Measurements from ENCODE around the gene PTPRJ. TPM values are rescaled to one million over a fixed set of nuclear protein-coding genes. Genes with fewer than 3 reads are reported as not detected.

The PTPRJ gene
- total RNA-seq, 2 donors from 2014 or later = 23.6 to 26.5 TPM

DNA sequence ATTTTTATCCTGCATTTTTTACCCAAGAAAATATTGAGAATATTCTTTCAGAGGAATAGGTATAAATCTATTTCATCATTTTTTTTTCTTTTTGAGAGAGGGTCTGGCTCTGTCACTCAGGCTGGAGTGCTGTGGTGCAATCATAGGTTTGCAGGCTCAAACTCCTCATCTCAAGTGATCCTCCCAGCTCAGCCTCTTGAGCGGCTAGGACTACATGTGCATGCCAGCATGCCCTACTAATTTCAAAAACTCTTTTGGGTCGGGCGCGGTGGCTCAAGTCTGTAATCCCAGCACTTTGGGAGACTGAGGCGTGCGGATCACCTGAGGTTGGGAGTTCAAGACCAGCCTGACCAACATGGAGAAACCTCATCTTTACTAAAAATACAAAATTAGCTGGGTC lies 20.3 kb upstream of the PTPRJ start:
- ATAC-seq = no peak
- H3K27ac Mint-ChIP-seq = no peak overlapping the region
- no peaks in the 10 kb centered on the region for H3K36me3 Mint-ChIP-seq
- H3K9me3 Mint-ChIP-seq = no peaks in the 10 kb centered on the region
- DNase-seq (ENCODE audit: low spot score in 2 of 2) = no peak

DNA sequence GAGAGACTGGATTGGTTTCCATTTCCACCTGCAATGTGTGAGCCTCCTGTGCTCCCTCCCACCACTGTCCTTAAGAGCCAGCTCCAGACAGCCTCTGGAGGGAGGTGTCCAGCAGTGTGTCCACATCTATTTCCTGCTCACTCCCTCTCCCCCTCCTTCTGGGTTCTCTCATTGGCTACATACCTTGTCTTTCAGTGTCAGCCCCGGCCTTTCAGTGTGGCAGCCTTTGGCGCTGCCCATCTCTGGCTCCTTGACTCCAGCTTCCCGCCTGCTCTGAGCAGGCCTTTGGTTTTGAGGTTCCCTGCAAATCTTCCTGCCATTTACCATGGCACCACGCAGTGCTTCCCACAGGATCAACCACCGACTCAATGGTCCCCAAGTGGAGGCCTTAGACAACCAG lies 19.0 kb upstream of the PTPRJ start:
- no peak for DNase-seq (ENCODE audit: low spot score in 2 of 2)
- Mint-ChIP-seq H3K9me3 (no peaks in the 10 kb centered on the region), H3K36me3 (no peaks in the 10 kb centered on the region), H3K27ac (no peak overlapping the region)
- ATAC-seq = no peak

- DNase-seq (ENCODE audit: low spot score in 2 of 2) (no peak), ATAC-seq (no peak)
- no peaks in the 10 kb centered on the region for H3K36me3 Mint-ChIP-seq
- H3K27ac Mint-ChIP-seq = no peak overlapping the region
- H3K9me3 Mint-ChIP-seq = no peaks in the 10 kb centered on the region
These were observed 15.8 kb upstream of the PTPRJ start for GRCh38 chr11:47964546-47964945.

GRCh38 chr11:47967577-47968525 lies 12.5 kb upstream of the PTPRJ start:
- no peaks in the 10 kb centered on the region for H3K36me3 Mint-ChIP-seq
- DNase-seq (ENCODE audit: low spot score in 2 of 2) (no peak), ATAC-seq (no peak)
- peak overlapping the region in 1 of 2 donors; percentile 15 for H3K27ac Mint-ChIP-seq
- no peaks in the 10 kb centered on the region for H3K9me3 Mint-ChIP-seq

DNA sequence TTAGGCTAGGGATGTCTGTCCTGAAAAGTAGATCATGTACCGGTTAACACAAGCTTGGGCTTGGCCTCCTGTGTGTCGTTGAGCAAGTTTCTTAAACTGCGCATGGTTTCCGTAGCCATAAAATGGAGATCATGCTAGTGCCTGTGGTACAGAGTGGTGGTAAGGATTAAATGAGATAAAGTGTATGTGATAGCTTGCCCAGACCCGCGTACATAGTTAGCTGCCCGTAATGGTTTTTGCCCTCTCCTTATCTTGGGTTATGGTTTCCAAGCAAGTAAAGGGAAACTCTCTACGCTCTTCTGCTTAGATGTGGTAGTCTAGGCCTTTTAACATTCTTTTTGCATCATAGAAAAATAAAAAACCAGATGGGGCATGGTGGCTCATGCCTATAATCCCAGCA lies 11.0 kb upstream of the PTPRJ start:
- Mint-ChIP-seq H3K36me3 (no peaks in the 10 kb centered on the region), H3K27ac (peak overlapping the region in 1 of 2 donors; percentile 22), H3K9me3 (no peaks in the 10 kb centered on the region)
- no peak for ATAC-seq
- DNase-seq (ENCODE audit: low spot score in 2 of 2) = no peak

DNA sequence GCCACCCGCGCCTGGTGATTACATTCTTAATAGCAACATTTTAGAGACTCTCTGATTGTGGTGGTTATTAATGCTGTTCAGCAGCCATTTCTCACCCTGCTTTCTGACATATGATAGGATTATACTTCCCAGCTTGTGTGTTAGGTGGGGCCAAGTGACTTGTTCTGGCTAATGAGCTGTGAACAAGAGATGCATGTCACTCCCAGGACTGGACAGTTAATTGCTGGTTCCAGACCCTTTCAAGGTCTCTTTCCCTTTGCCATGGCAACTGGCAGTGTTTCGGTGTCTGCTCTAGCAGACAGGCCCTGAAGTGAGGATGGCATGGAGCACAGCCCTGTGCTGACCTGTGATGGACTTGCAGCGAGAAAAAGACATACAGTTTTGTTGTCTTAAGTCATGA lies 8.9 kb upstream of the PTPRJ start:
- DNase-seq (ENCODE audit: low spot score in 2 of 2) (no peak), ATAC-seq (no peak)
- H3K27ac Mint-ChIP-seq = no peak overlapping the region
- H3K9me3 Mint-ChIP-seq = no peaks in the 10 kb centered on the region
- no peaks in the 10 kb centered on the region for H3K36me3 Mint-ChIP-seq

- DNase-seq (ENCODE audit: low spot score in 2 of 2) (no peak), ATAC-seq (no peak)
- Mint-ChIP-seq H3K9me3 (no peaks in the 10 kb centered on the region), H3K36me3 (no peaks in the 10 kb centered on the region), H3K27ac (no peak overlapping the region)
These were observed 7.2 kb upstream of the PTPRJ start for GRCh38 chr11:47973173-47973572.

GRCh38 chr11:47976931-47977330 lies 3.4 kb upstream of the PTPRJ start:
- H3K36me3 Mint-ChIP-seq = no peaks in the 10 kb centered on the region
- no peak for ATAC-seq
- no peak for DNase-seq (ENCODE audit: low spot score in 2 of 2)
- H3K9me3 Mint-ChIP-seq = no peaks in the 10 kb centered on the region
- no peak overlapping the region for H3K27ac Mint-ChIP-seq

DNA sequence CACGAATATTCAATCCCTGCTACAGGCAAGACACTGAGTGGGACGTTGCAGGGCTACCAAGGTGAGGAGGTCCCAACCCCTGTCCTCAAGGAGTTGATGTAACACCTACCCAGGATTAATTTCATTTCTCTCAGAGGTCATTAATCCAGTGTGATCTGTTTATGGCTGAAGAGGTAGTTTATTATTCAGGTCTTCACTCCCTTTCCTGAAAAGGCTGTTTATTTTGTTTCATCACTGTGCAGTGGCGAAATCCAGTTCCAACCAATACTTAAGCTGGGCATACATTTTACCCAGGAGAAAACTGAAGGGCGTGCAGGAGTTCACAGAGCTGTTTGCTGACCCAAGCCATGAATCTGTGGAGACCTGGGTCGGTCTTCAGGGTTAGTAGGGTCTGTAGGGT lies 2.7 kb upstream of the PTPRJ start:
- Mint-ChIP-seq H3K36me3 (no peaks in the 10 kb centered on the region), H3K9me3 (no peaks in the 10 kb centered on the region), H3K27ac (no peak overlapping the region)
- ATAC-seq (no peak), DNase-seq (ENCODE audit: low spot score in 2 of 2) (no peak)

DNA sequence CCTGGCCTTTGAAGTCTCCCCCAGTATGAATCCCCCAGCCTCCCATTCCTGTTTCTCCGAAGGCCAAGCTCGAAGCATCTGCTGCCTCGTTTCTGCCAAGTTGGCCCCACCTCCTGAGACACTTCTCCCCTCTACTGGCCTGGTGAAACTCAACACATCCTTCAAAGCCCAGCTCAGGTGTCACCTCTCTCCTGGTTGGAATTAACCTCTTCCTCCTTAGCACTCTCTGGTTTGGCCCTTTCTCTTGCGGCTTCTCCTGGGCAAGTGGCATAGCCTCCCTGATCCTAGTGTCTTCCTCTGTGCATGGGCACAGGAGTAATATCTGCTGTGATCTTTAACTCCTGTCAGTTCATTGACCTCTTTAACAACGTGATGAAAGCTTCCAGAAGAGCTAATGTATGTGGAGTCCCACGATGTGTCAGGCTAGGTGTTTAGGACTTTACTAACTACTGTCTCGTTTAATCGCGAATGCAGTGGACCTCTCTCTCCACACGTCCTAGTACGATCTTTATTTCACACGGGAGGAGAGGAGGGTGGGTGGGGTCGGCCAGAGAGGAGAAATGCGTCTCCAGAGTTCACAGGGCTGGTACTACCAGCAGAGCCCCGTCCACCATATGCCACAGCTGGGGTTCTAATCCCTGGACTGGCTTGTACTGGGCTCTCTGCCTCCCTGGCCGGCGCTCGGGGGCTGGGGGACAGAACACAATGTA lies 826 bp upstream of the PTPRJ start:
- DNase-seq (ENCODE audit: low spot score in 2 of 2) (no peak), ATAC-seq (no peak)
- H3K27ac Mint-ChIP-seq = no peak overlapping the region
- no peaks in the 10 kb centered on the region for H3K36me3 Mint-ChIP-seq
- H3K9me3 Mint-ChIP-seq = no peaks in the 10 kb centered on the region

GRCh38 chr11:47980907-47981621 lies 705 bp downstream of the PTPRJ start:
- ATAC-seq (peak; percentile 67 to 72), DNase-seq (ENCODE audit: low spot score in 2 of 2) (peak; percentile 42 to 62)
- H3K9me3 Mint-ChIP-seq = no peaks in the 10 kb centered on the region
- H3K27ac Mint-ChIP-seq = peak overlapping the region in 1 of 2 donors; percentile 85
- no peaks in the 10 kb centered on the region for H3K36me3 Mint-ChIP-seq

DNA sequence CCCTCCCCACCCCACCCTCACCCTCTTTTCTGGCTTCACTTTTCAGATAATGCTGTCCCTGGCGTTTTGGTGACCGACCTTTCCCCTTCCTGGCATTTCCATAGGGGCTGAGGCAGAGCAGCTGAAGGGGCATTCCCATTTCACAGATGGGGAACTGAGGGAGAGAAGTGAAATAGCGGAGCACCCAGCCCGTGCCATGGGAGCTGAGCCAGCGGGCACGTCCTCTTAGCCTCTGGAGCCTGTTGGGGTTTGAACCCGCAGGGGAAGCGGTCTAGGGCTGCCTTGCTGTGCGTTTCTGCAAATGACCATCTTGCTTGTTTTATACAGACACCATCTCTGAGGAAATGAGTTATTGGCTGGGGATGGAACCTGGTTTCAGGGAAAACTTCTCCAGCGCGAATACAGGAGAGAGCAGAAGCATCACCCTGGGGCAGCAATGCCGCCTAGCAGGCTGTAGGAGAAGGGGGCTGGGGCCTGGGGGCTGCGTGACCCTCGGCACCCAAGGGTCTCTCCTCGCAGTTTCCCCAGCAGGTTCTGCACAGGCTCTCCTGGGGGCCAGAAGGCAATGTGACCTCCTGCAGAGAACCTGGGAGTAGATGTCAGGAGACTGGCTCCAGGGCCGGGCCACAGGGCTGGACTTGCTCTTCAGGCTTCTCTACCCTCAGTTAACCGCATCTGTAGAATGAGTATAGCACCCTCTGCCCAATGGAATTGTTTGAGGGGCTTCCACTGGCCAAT lies 1.5 kb downstream of the PTPRJ start:
- DNase-seq (ENCODE audit: low spot score in 2 of 2) (no peak), ATAC-seq (peak in 1 of 2 donors; percentile 23)
- no peaks in the 10 kb centered on the region for H3K36me3 Mint-ChIP-seq
- H3K27ac Mint-ChIP-seq = peak overlapping the region; percentile 85 to 91
- no peaks in the 10 kb centered on the region for H3K9me3 Mint-ChIP-seq

DNA sequence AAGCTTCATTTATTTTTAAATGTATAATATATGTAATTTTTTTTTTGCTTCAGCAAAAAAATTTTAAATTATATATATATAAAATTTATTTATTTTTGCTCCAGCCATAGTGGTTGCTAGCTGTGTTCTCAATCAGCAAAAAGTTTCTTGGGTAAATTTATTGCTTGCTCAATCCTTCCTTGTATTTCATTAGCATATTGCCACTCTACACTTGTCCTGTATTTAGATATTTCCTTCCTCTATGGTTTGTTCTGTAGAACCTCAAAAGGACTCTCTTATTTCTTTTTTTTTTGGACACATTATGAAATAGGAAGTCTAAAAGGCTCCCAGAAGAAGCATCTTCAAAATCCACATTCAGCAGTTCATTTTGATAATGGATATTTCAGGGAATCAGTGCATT lies 2.3 kb downstream of the PTPRJ start:
- peak overlapping the region in 1 of 2 donors; percentile 75 for H3K27ac Mint-ChIP-seq
- no peaks in the 10 kb centered on the region for H3K9me3 Mint-ChIP-seq
- no peak for ATAC-seq
- no peak for DNase-seq (ENCODE audit: low spot score in 2 of 2)
- H3K36me3 Mint-ChIP-seq = no peaks in the 10 kb centered on the region

DNA sequence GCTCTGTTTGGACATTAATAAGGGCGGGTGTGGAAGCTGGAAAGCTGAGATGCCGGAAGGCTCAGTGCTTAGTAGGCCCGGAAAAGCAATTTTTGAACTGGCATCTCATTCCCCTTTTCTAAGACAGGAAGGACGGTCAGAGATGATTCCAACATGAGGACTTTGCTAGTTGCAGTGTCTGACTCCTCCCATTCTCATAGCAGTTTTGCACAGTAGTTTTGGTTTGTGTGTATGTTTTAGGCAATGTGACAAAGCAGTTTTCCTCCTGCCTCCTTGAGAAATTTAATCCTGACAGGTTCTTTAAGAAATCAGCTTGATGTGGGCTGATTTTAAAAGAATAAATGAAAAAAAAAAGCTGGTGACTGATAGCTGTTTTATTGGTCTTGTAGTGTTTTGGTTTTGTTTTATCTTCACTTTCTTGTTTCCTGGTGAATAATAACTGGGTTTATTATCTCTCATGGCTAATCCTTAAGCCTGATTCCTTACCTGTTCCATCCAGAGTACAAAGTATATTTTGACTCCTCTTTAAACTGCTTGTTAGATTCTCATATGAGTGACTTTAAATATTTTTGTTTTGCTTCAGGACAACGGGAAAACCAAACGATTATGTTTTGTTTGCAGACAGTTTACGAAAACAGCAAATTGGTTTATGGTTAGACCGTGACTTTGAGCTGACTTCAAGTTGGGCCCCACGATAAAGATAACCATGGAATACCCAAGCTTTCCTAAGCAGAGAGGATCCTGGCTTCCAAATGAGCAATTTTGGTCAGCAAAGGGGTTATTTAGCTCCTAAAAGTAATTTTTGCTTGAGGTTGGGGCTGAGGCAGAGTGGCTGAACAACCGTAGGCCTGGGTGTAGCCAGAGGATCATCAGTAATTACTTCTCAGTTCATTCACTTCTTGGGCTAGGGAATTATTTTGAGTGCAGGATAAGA lies 3.4 kb downstream of the PTPRJ start:
- no peaks in the 10 kb centered on the region for H3K36me3 Mint-ChIP-seq
- peak overlapping the region; percentile 65 to 75 for H3K27ac Mint-ChIP-seq
- ATAC-seq = peak; percentile 23
- H3K9me3 Mint-ChIP-seq = no peaks in the 10 kb centered on the region
- no peak for DNase-seq (ENCODE audit: low spot score in 2 of 2)

- H3K36me3 Mint-ChIP-seq = no peaks in the 10 kb centered on the region
- DNase-seq (ENCODE audit: low spot score in 2 of 2) (no peak), ATAC-seq (no peak)
- no peaks in the 10 kb centered on the region for H3K9me3 Mint-ChIP-seq
- peak overlapping the region; percentile 5 to 77 for H3K27ac Mint-ChIP-seq
These were observed 5.9 kb downstream of the PTPRJ start for GRCh38 chr11:47986219-47986618.
